Activated CD8-positive, alpha-beta T cell treated with anti-CD3 and anti-CD28 coated beads for 36 hours (primary cell): ENCODE measurements around the gene OR51I2. TPM values are rescaled to one million over a fixed set of nuclear protein-coding genes. Genes with fewer than 3 reads are reported as not detected.

ENCODE experiments used
- ATAC-seq: fragments of 200-7000 bp; cut with Tn5 transposase; one replicate; pipeline ENCODE4 v1.10.0; 2021; ENCODE audit warnings: mild to moderate bottlenecking, moderate library complexity
- CTCF ChIA-PET: fragments of 350-600 bp; sonication (Branson Sonifier 250); formaldehyde crosslinking; loops from one replicate; lab custom pipeline; 2021; ENCODE audit warnings: antibody characterized with exemption; lab: Charles Lee
- POLR2A ChIA-PET: fragments of 350-600 bp; sonication (Branson Sonifier 250); formaldehyde crosslinking; loops from one replicate; lab custom pipeline; 2021; ENCODE audit warnings: antibody characterized with exemption; lab: Charles Lee
- DNase-seq: peaks from one replicate; pipeline ENCODE4 v3.0.0-alpha.2; 2020
- H3K27ac Mint-ChIP-seq: one replicate; pipeline ENCODE4 v1.8.0; 2021; ENCODE audit warnings: mild to moderate bottlenecking, mixed read lengths
- H3K27me3 Mint-ChIP-seq: one replicate; pipeline ENCODE4 v1.8.0; 2021; ENCODE audit warnings: mixed read lengths
- H3K36me3 Mint-ChIP-seq: one replicate; pipeline ENCODE4 v1.8.0; 2021; ENCODE audit warnings: low read depth, mixed read lengths
- H3K4me1 Mint-ChIP-seq: one replicate; pipeline ENCODE4 v1.8.0; 2021; ENCODE audit warnings: low read depth, mixed read lengths
- H3K4me3 Mint-ChIP-seq: one replicate; pipeline ENCODE4 v1.8.0; 2021; ENCODE audit warnings: mild to moderate bottlenecking, moderate library complexity, mixed read lengths
- H3K9me3 Mint-ChIP-seq: one replicate; pipeline ENCODE4 v1.8.0; 2021; ENCODE audit warnings: mixed read lengths
- CTCF ChIP-seq: fragments of 200-600 bp; IDR thresholded peaks from one replicate; pipeline ENCODE4 v1.8.0; 2022; ENCODE audit warnings: antibody characterized with exemption, mild to moderate bottlenecking
- intact Hi-C: fragments of 100-400 bp; cut with micrococcal nuclease; formaldehyde crosslinking; loops from one replicate; pipeline ENCODE4 v1.10.0; 2022
- total RNA-seq, 2 experiments: library from RNA; stranded (reverse); gene quantifications; one replicate each; pipeline ENCODE4 v1.2.3, GENCODE V29; 2021

Gene OR51I2
- total RNA-seq, 2 experiments from 2014 or later = not detected

DNA sequence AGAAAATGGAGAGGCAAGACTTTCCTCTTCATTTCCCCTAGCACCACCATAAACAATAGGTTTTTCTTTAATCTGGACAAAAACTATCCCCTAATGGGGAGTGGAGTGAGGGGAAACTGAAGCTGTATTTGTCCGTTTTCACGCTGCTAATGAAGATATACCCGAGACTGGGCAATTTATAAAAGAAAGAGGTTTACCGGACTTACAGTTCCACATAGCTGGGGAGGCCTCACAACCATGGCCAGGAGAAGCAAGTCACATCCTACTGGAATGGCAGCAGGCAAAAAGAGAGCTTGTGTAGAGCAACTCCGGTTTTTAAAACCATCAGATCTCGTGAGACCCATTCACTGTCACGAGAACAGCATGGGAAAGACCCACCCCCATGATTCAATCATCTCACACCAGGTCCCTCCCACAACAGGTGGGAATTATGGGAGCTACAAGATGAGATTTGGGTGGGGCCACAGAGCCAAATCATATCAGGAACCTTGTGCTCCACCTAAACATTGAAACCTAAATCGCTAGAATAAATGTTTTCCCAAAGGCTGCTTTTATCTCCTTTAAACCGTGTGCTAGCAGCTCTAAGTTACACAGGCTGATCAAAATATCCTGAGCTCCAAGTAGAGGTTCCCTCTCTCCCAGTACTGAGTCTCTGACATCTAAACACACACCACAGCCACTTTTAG, 56.4 kb downstream of the OR51I2 start:
- Mint-ChIP-seq H3K27me3 (peaks cover 4% of the 10 kb centered on the region), H3K27ac (no peak overlapping the region), H3K4me1 (no peaks in the 10 kb centered on the region), H3K4me3 (no peak overlapping the region), H3K36me3 (no peaks in the 10 kb centered on the region), H3K9me3 (no peaks in the 10 kb centered on the region)
- ATAC-seq (no peak), DNase-seq (no peak)
- TF ChIP-seq CTCF = no peak
- intact Hi-C loops = no loop called here
- ChIA-PET POLR2A (no interaction called here), CTCF (interaction anchor here (0.9 kb wide), 1 partner anchor 21 kb away, joined by 3 read pairs; no protein-coding TSS in a partner anchor)

Other genes starting within 250 kb of the OR51I2 start
- not detected for gene OR51V1, start 248.6 kb upstream of the OR51I2 start, total RNA-seq
- not detected for gene HBB, start 222.3 kb upstream of the OR51I2 start, total RNA-seq
- not detected for gene HBD, start 214.8 kb upstream of the OR51I2 start, total RNA-seq
- not detected for gene HBG1, start 199.5 kb upstream of the OR51I2 start, total RNA-seq
- gene HBG2, start 194.5 kb upstream of the OR51I2 start, total RNA-seq = not detected
- gene HBE1, start 179.4 kb upstream of the OR51I2 start, total RNA-seq = not detected
- not detected for gene OR51B4, start 147.4 kb upstream of the OR51I2 start, total RNA-seq
- gene OR51B2, start 125.0 kb upstream of the OR51I2 start, total RNA-seq = not detected
- gene OR51B5, start 105.8 kb upstream of the OR51I2 start, total RNA-seq = not detected
- not detected for gene OR51B6, start 97.8 kb upstream of the OR51I2 start, total RNA-seq
- not detected for gene OR51M1, start 65.5 kb upstream of the OR51I2 start, total RNA-seq
- gene OR51Q1, start 27.2 kb upstream of the OR51I2 start, total RNA-seq = not detected
- not detected for gene OR51I1, start 7.8 kb upstream of the OR51I2 start, total RNA-seq
- not detected for gene OR52D1, start 39.4 kb downstream of the OR51I2 start, total RNA-seq
- gene UBQLN3, start 60.6 kb downstream of the OR51I2 start, total RNA-seq = not detected
- under 1 TPM in 1 of 2 experiments, not detected in 1; 0.25 TPM for gene UBQLNL, start 67.4 kb downstream of the OR51I2 start, total RNA-seq
- not detected for gene OR52H1, start 99.2 kb downstream of the OR51I2 start, total RNA-seq
- gene OR52B6, start 131.6 kb downstream of the OR51I2 start, total RNA-seq = not detected
- under 1 TPM; 0.32 to 0.47 TPM for gene TRIM6, start 147.3 kb downstream of the OR51I2 start, total RNA-seq
- 1 to 10 TPM; 8.5 to 9.3 TPM for gene TRIM34, start 175.7 kb downstream of the OR51I2 start, total RNA-seq
- gene TRIM5, start 235.8 kb downstream of the OR51I2 start, total RNA-seq = 10 to 100 TPM; 21.5 TPM
- gene TRIM22, start 240.5 kb downstream of the OR51I2 start, total RNA-seq = 100 to 1,000 TPM; 138 to 149 TPM